ENCODE data around the gene CRIM1. TPM values are rescaled to one million over a fixed set of nuclear protein-coding genes. Genes with fewer than 3 reads are reported as not detected.

The CRIM1 gene
- total RNA-seq, 1 experiment from 2014 or later, result 21.4 TPM

- H3K27me3 ChIP-seq (ENCODE audit: control insufficient read depth, insufficient read depth, low read length), result no peaks in the 10 kb centered on the region
- H3K36me3 ChIP-seq (replicated peaks; ENCODE audit: control insufficient read depth, insufficient read depth, low read length), result no peaks in the 10 kb centered on the region
- H3K4me3 ChIP-seq (ENCODE audit: insufficient read depth, low read depth, low read length), result no peak overlapping the region
- DNase-seq, result no peak
Measured at GRCh38 chr2:36407413-36407812, 51.8 kb downstream of the CRIM1 start.

DNA sequence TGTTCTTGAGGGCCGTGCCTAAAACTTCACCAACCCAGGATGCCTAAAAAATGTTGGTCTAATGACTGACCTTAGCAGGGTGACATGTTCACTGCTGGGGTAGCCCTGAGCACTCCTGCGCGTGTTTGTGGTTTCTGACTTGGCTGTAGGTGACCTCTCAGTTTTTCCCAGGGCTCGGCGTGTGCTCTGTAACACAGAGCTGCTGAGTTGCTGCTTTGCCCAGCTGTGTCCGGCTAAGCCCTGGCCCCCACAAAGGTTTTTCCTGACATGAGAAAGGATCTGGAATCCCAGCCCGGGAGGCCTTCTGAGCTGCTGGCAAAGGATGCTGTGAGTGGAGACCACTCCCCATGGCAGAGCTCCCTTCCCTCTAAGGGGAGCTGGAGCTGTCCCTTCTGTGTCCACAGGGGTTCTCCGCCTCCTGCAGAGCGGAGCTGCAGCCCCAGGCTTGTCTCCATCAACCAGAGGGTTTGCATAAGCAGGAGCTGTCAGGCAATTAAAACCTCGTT is 52.7 kb downstream of the CRIM1 start:
- Histone ChIP-seq H3K36me3 (replicated peaks; ENCODE audit: control insufficient read depth, insufficient read depth, low read length) (no peaks in the 10 kb centered on the region), H3K4me3 (ENCODE audit: insufficient read depth, low read depth, low read length) (no peak overlapping the region), H3K27me3 (ENCODE audit: control insufficient read depth, insufficient read depth, low read length) (no peaks in the 10 kb centered on the region)
- DNase-seq, result peak; percentile 12

GRCh38 chr2:36409335-36409734 is 53.8 kb downstream of the CRIM1 start:
- H3K27me3 ChIP-seq (ENCODE audit: control insufficient read depth, insufficient read depth, low read length), result no peaks in the 10 kb centered on the region
- no peak overlapping the region for H3K4me3 ChIP-seq (ENCODE audit: insufficient read depth, low read depth, low read length)
- no peaks in the 10 kb centered on the region for H3K36me3 ChIP-seq (replicated peaks; ENCODE audit: control insufficient read depth, insufficient read depth, low read length)
- no peak for DNase-seq

- DNase-seq, result no peak
- no peaks in the 10 kb centered on the region for H3K36me3 ChIP-seq (replicated peaks; ENCODE audit: control insufficient read depth, insufficient read depth, low read length)
- no peak overlapping the region for H3K4me3 ChIP-seq (ENCODE audit: insufficient read depth, low read depth, low read length)
- no peaks in the 10 kb centered on the region for H3K27me3 ChIP-seq (ENCODE audit: control insufficient read depth, insufficient read depth, low read length)
Measured at GRCh38 chr2:36409935-36410334, 54.4 kb downstream of the CRIM1 start.

DNA sequence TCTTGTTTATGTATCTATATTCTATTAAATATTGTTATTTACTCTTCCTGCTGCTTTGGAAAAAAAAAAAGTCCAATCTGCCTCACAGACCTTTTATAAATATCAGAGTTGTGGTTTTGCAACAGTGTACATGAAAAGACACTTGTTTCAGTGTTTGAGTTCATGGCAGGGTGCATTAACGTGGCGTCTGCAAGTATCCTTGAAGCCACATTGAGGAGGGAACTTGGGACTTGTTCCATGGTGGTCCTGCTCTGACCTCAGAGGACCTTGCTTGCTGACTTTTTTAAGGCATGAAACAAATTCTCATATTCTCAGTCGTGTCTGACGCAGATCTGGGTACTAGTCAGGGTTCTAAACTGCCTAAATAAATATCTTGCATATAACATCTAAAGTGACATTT is 55.1 kb downstream of the CRIM1 start:
- Histone ChIP-seq H3K36me3 (replicated peaks; ENCODE audit: control insufficient read depth, insufficient read depth, low read length) (no peaks in the 10 kb centered on the region), H3K27me3 (ENCODE audit: control insufficient read depth, insufficient read depth, low read length) (no peaks in the 10 kb centered on the region), H3K4me3 (ENCODE audit: insufficient read depth, low read depth, low read length) (no peak overlapping the region)
- no peak for DNase-seq

- no peaks in the 10 kb centered on the region for H3K36me3 ChIP-seq (replicated peaks; ENCODE audit: control insufficient read depth, insufficient read depth, low read length)
- H3K27me3 ChIP-seq (ENCODE audit: control insufficient read depth, insufficient read depth, low read length), result no peaks in the 10 kb centered on the region
- H3K4me3 ChIP-seq (ENCODE audit: insufficient read depth, low read depth, low read length), result no peak overlapping the region
- peak; percentile 46 for DNase-seq
Measured at GRCh38 chr2:36411962-36412444, 56.4 kb downstream of the CRIM1 start.

DNA sequence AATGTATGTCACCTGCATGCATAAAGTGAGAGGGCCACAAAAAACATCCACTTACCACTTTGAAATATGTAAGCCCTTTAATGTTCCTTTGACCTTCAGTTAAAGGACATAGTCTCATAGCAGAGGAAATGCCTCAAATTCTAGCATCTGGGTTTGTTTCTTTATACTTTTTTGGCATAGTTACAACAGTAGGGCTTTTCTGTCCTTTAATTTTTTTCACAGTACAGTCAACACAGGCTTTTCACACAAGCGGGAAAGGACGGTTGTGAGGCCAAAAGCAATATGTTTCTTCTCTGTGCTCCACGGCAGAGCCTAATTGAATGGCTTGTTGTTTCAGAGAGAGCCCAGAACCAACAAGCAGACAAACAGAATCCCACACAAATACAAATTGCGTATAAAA is 57.6 kb downstream of the CRIM1 start:
- Histone ChIP-seq H3K4me3 (ENCODE audit: insufficient read depth, low read depth, low read length) (no peak overlapping the region), H3K36me3 (replicated peaks; ENCODE audit: control insufficient read depth, insufficient read depth, low read length) (no peaks in the 10 kb centered on the region), H3K27me3 (ENCODE audit: control insufficient read depth, insufficient read depth, low read length) (no peaks in the 10 kb centered on the region)
- DNase-seq, result no peak

DNA sequence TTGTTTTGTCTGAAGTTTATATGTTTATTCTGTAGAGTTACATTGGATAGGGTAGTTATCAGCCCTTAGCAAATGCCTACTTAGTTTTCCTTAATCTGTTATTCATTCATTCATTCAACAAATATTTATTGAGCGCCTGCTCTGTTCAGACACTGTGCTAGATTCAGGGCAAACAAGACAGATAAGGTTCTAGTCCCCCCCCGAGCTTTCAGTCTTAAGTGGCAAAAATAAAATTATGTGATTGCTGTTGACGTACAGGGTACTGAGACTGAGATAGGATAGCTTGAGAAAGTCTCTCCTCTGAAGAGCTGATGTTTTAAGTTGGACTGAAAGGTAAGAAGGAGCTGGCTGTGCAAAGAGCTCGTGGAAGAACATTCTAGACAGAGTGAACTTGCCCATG is 58.7 kb downstream of the CRIM1 start:
- Histone ChIP-seq H3K4me3 (ENCODE audit: insufficient read depth, low read depth, low read length) (no peak overlapping the region), H3K27me3 (ENCODE audit: control insufficient read depth, insufficient read depth, low read length) (no peaks in the 10 kb centered on the region), H3K36me3 (replicated peaks; ENCODE audit: control insufficient read depth, insufficient read depth, low read length) (no peaks in the 10 kb centered on the region)
- no peak for DNase-seq

- no peak overlapping the region for H3K4me3 ChIP-seq (ENCODE audit: insufficient read depth, low read depth, low read length)
- no peaks in the 10 kb centered on the region for H3K27me3 ChIP-seq (ENCODE audit: control insufficient read depth, insufficient read depth, low read length)
- H3K36me3 ChIP-seq (replicated peaks; ENCODE audit: control insufficient read depth, insufficient read depth, low read length), result no peaks in the 10 kb centered on the region
- no peak for DNase-seq
Measured at GRCh38 chr2:36415381-36416022, 59.9 kb downstream of the CRIM1 start.

DNA sequence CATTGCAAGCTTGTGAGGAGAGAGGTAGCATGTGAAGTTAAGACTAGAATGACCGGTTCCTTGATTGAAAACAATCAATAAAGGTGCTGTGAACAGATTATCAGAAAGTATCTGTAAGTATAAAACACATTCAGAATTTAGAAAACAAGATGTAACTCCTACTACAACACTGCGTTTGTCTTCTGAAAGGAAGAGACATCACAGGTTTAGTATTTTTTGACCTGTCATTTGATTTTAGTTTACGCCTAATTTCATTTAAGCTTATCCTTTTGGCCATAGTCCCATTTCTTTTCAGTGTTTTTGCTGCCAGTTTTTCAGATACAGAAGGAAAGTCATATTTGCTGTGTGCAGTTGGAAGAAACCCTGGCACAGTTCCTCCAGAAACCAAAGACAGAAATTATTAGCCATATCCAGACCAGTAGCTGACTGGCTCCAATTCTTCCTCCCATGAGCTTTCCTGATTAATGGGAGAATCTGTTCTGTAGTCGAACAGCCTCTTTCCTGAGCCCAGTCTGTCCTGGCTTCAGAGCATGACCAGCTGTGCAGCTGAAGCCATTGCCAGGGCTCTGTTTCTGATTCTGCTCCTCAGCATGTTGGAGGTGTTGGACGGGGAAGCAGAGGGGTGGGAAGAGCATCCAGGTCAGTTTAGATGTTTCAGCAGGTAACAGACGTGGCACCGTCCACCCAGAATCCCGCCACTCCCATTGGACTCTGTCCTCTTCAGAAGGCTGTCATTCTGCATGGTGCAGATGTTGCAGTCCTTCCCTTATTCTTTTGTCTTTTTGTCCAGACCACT is 61.0 kb downstream of the CRIM1 start:
- DNase-seq, result no peak
- no peak overlapping the region for H3K4me3 ChIP-seq (ENCODE audit: insufficient read depth, low read depth, low read length)
- H3K27me3 ChIP-seq (ENCODE audit: control insufficient read depth, insufficient read depth, low read length), result no peaks in the 10 kb centered on the region
- H3K36me3 ChIP-seq (replicated peaks; ENCODE audit: control insufficient read depth, insufficient read depth, low read length), result no peaks in the 10 kb centered on the region

DNA sequence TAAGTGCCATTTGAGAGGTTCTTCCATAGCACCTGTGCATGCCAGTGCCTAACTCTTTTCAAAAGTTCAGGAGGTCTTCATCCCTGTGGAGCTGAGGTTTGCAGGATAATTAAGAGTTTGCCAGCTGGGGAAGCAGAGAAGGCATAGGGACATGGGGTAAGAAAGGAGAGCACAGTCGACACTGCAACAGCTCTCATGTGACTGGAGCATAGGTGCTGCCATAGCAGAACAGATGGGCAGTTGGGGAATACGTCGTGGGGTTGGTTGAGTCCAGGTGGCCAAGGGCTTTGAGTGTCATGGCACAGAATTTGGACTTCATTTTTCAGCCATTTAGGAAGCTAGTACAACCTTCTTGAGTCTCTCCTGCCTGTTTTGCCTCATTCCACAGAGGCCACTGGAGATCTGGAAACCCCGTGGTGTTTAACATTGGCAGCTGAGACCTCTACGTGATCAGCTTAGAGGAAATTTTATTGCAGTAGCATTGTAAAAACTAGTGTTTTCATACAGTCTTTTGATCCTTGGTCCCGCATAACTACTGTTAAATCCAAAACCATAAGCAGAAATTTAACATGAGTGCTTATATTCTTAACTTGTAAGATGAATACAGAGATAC is 65.1 kb downstream of the CRIM1 start:
- no peak overlapping the region for H3K4me3 ChIP-seq (ENCODE audit: insufficient read depth, low read depth, low read length)
- no peak for DNase-seq
- H3K27me3 ChIP-seq (ENCODE audit: control insufficient read depth, insufficient read depth, low read length), result no peaks in the 10 kb centered on the region
- no peaks in the 10 kb centered on the region for H3K36me3 ChIP-seq (replicated peaks; ENCODE audit: control insufficient read depth, insufficient read depth, low read length)

- Histone ChIP-seq H3K4me3 (ENCODE audit: insufficient read depth, low read depth, low read length) (no peak overlapping the region), H3K36me3 (replicated peaks; ENCODE audit: control insufficient read depth, insufficient read depth, low read length) (no peaks in the 10 kb centered on the region), H3K27me3 (ENCODE audit: control insufficient read depth, insufficient read depth, low read length) (no peaks in the 10 kb centered on the region)
- no peak for DNase-seq
Measured at GRCh38 chr2:36421379-36421778, 65.8 kb downstream of the CRIM1 start.

- Histone ChIP-seq H3K27me3 (ENCODE audit: control insufficient read depth, insufficient read depth, low read length) (no peaks in the 10 kb centered on the region), H3K4me3 (ENCODE audit: insufficient read depth, low read depth, low read length) (no peak overlapping the region), H3K36me3 (replicated peaks; ENCODE audit: control insufficient read depth, insufficient read depth, low read length) (no peaks in the 10 kb centered on the region)
- no peak for DNase-seq
Measured at GRCh38 chr2:36423172-36423571, 67.6 kb downstream of the CRIM1 start.

GRCh38 chr2:36423619-36424120 is 68.1 kb downstream of the CRIM1 start:
- Histone ChIP-seq H3K27me3 (ENCODE audit: control insufficient read depth, insufficient read depth, low read length) (no peaks in the 10 kb centered on the region), H3K4me3 (ENCODE audit: insufficient read depth, low read depth, low read length) (no peak overlapping the region), H3K36me3 (replicated peaks; ENCODE audit: control insufficient read depth, insufficient read depth, low read length) (no peaks in the 10 kb centered on the region)
- no peak for DNase-seq
